GM12801 (cell line): ENCODE results near the gene KCNQ1.

ENCODE experiments used
- TF ChIP-seq, protein P1 (sequence below): IDR thresholded peaks from one replicate; pipeline ENCODE4 v1.5.1; 2011; ENCODE audit warnings: control low read depth; ENCODE audit not compliant: insufficient read length; ENCODE audit errors: extremely low read depth

The KCNQ1 gene

DNA sequence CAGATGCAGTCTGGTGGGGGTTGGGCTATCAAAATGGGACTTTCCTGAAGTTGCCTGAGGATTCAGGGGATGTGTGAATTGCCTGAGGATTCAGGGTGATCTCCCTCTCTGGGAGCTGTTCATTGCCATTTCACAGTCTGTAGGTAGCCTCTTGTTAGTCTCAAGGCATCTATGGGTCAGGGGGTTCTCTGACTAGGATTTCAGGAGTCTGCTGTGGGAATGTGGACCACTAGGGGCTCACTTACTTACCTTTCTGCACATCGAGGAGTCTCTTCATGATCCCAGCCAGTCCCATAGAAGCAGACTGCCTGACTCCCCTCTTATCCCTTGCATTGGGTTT is 200.9 kb downstream of the KCNQ1 start:
- TF ChIP-seq, protein P1, sequence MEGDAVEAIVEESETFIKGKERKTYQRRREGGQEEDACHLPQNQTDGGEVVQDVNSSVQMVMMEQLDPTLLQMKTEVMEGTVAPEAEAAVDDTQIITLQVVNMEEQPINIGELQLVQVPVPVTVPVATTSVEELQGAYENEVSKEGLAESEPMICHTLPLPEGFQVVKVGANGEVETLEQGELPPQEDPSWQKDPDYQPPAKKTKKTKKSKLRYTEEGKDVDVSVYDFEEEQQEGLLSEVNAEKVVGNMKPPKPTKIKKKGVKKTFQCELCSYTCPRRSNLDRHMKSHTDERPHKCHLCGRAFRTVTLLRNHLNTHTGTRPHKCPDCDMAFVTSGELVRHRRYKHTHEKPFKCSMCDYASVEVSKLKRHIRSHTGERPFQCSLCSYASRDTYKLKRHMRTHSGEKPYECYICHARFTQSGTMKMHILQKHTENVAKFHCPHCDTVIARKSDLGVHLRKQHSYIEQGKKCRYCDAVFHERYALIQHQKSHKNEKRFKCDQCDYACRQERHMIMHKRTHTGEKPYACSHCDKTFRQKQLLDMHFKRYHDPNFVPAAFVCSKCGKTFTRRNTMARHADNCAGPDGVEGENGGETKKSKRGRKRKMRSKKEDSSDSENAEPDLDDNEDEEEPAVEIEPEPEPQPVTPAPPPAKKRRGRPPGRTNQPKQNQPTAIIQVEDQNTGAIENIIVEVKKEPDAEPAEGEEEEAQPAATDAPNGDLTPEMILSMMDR: no peak

DNA sequence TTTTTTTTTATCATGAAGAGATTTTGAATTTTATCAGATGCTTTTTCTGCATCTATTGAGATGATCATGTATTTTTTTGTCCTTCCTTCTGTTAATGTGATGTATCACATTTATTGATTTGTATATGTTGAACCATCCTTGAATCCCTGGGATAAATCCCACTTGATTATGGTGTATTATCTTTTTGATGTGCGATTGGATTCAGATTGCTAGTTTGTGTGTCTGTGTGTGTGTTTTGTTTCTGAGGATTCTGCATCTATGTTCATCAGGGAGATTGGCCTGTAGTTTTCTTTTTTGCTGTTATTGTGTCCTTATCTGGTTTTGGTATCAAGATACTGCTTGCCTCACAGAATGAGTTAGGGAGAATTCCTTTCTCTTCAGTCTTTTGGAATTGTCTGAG is 202.4 kb downstream of the KCNQ1 start:
- TF ChIP-seq, protein P1: no peak

DNA sequence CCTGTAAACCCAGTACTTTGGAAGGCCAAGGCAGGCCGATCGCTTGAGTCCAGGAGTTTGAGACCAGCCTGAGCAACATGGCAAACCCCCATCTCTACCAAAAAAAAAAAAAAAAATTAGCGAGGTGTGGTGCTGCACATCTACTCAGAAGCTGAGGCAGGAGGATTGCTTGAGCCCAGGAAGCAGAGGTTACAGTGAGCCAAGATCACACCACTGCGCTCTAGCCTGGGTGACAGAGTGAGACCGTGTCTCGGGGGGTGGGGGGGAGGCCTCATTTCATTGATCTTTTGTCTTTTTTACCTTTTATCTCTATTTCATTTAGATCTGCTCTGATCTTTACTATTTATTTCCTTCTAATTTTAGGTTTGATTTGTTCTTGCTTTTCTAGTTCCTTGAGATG is 203.1 kb downstream of the KCNQ1 start:
- TF ChIP-seq, protein P1: no peak

DNA sequence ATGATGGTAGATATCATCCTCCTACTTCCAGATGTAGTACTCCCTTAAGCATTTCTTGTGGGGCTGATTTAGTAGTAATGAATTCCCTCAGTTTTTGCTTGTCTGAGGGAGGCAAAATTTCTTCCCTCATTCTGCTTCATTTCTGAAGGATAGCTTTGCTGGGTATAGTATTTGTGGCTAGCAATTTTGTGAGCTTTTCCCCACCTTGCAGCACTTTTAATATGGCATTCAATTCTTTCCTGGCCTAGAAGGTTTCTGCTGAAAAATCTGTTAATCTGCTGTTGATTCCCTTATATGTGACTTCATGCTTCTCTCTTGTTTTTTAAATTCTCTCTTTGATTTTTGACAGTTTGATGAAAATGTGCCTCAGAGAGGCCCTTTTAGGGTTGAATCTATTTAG is 204.6 kb downstream of the KCNQ1 start:
- TF ChIP-seq, protein P1: no peak

DNA sequence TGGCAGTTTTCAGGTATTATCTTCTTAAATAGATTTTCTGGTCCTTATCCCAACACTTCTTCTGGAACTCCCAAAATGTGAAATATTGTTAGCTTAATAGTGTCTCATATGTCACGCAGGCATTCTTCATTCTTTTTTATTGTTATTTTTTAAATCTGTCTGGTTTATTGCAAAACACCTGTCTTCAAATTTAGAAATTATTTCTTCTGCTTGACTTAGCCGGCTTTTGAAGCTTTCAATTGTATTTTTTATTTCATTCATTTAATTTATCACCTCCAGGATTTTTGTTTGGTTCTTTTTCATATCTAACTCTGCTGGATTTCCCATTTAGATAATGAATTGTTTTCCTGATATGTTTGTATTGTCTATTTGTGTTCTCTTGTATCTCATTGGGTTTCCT is 205.0 kb downstream of the KCNQ1 start:
- TF ChIP-seq, protein P1: no peak

DNA sequence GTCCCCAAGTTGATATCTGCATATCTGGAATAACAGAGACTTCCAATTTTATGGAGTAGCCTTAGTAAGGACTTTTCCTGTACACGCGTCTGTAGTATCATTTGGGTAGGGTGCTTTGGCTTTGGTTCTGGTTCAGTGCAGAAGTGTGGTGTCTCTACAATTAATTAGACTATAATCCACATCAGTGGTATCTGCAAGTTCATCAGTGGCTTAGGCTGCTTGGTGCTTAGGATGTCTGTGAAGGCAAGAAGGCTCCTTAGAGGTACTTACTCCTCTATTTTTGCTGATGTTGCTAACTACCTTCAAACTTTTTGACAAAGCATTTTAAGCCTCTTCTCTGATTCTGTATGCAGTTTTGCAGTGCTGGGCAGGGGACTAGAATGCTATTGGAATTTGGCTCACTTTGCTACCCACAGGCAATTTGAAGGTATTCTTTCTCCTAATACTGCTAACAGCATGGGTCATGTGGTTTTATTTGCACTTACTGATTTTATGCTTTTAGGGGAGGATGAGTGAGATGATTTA is 205.6 kb downstream of the KCNQ1 start:
- TF ChIP-seq, protein P1: no peak

DNA sequence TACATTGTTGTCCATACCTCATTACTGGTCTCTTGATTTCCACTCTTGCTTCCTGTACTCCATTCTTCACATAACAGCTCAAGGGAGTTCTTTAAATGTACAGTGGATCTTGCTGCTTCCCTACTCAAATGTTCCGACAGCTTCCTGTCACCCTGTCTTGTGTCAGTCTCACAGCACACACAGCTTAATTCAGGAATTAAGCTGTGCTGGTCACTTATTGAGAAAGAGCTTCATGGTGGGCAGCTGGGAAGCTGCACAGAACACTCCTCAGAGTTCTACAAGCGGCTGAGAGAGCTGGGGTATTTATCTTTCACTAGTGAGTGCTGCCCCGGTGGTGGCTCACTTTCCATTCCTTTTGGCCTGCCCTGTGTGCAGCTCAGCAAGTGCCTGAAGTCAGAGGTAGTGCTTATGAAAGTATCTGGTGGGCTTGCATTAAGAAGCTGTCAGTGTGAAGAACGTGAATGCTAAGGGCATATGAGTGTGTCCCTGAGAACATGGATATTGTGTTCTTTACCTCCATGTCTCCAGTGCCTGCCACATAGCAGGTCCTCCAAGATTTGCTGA is 206.3 kb downstream of the KCNQ1 start:
- TF ChIP-seq, protein P1: no peak
